GM18868 (cell line): Measurements from ENCODE around the gene ANKRD33B.

Experiments
- ATAC-seq: cut with Tn5 transposase; IDR thresholded peaks from one replicate; pipeline ENCODE4 v1.9.1; 2021; ENCODE audit warnings: mild to moderate bottlenecking, moderate library complexity; ENCODE audit not compliant: unreplicated experiment

ANKRD33B gene

DNA sequence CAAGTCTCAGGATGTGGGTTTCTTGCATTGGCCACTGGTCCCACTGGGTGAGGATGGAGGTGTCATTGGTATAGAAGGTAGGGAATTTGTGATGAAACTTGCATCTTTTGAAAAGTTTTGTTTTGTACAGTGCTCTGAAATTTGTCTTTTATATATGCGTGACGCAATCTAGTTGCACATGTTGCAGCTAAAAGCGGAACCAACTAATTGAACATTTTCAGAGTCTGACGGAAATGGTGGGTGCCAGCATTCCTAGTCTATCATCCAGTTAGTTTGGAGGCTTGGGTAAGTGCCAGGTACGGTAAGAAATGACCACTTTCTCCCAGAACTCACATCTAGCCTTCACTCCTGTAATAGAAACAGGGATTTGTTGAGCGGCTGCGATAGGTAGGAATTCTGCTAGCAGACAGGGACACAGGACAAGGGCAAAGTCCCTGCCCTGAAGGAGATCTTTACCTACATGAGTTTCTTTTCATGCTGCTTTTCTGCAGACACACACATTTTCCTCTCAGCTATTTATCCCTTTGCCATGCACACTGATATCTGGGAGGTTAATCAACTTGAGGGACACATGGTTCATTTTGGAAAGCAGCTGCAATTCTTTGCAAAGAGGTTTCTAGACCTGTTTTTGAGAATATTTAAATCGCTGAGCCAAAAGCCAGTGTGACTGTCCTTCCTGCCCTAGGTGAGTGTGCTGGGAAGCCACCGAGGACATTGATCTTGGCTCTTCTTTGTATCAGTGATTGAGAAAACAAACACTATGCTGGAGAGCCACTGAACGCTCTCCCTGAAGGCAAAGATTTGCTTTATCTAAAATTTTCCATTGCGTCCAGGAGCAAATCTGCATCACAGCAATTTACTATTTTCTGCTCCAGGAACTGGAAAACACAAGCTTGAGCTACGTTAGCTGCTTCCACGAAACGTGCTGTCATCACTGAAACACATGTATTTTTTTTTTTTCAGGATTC lies 107.5 kb downstream of the ANKRD33B start:
- ATAC-seq: no peak

DNA sequence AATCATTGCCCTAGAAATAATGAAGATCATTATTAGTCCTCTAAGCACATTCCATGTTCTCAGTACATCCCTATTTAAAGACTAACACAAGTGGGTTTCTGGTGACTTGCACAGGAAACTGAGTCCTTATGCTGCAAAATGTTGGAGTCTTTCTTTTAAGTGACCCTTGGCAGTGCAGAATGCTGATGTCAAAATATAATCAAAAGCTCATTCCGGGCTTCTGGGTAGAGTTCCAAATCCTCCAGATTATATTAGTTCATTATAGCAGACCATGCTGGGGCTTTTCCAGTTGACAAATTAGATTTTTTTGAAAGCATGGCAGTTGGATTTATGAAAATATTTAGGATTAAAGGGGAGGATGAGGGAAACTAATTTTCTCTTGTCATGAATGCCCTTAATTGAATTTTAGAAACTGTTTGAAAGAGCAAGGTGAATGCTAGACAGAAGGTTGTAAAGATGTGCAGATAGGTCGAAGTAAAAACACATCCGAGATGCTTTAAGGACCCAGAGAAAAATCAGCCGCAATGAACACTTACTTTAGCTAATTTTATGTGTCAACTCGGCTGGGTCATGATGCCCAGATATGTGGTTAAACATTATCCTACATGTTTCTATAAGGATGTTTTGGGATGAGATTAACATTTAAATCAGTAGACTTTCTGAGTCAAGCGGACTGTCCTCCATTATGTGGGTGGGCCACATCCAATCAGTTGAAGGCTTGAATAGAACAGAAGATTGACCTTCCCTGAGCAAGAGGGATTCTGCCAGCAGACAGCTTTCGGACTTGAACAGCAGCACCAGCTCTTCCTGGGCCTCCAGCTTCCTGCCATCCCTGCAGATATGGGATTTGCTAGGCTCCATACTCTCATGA lies 108.5 kb downstream of the ANKRD33B start:
- no peak for ATAC-seq

DNA sequence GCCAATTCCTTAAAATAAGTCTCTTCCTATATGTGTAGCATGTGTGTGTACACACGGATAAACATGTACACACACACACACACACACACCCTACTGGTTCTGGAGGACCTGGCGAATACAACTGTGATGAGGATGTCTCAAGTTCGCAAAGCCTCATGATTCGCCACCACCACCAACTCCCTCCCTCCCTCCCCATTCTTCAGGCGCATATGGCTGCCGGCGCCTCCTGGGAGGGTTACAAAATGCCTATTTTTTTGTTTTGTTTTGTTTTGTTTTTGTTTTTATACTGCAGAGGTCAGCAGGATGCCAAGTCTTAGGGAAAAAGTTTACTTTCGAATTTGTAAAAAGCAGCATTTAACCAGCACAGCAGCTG lies 109.1 kb downstream of the ANKRD33B start:
- ATAC-seq: no peak

DNA sequence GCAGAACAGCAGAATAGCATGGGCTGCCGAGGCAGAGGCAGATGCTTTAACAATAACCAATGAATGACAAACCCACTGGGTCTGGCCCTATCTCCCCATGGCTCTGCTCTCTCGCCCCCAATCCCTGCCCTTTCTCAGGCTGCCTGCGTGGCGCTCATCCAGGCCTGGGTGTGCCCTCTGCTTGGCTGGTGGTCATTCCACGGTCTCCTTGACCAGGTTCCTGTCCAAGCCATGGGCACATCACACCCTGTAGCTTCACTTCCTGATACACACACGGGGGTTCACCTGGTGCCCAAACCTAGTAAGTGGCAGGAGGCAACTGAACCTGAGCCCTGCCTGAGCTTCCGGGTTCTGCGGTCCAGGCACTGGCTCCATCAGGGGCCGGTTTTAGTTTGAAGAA lies 109.5 kb downstream of the ANKRD33B start:
- ATAC-seq: no peak

DNA sequence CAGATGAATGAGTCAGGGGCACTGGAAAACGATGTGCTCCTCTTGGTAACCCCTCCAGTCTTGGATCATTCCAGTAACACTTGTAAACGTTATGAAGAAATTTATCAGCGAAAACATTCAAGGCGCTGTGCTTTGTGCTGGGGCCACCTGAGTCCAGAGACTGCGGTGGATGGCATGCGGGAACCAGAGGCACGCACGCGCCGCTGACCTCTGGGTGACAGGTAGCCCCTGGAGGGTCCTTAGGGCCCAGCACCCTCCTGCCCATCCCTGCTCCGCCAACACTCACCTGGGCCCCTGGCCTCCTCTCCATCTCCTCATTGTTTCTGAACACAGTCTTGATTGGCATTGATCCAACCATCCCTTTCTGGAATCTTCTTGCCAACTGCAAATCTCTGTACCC lies 110.2 kb downstream of the ANKRD33B start:
- ATAC-seq: no peak

DNA sequence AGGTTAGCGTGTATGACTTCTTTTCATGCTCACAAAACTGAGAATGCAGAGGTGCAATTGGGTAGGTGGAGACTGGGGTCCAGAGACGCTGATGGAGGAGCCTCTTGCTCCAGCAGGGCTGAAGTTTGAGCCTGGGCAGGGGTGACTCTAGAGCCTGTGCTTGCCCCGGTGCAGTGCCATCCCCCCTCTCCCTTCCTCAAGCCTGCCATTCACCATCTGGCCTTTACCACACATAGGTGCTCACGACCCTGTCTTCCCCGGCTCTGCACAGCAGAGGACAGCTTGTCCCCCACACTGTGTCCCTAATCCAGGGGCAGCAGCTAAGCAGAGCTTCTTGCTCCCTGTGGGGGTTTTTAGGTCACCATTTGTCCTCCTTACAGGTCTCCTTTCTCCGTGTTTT lies 110.7 kb downstream of the ANKRD33B start:
- ATAC-seq: no peak

DNA sequence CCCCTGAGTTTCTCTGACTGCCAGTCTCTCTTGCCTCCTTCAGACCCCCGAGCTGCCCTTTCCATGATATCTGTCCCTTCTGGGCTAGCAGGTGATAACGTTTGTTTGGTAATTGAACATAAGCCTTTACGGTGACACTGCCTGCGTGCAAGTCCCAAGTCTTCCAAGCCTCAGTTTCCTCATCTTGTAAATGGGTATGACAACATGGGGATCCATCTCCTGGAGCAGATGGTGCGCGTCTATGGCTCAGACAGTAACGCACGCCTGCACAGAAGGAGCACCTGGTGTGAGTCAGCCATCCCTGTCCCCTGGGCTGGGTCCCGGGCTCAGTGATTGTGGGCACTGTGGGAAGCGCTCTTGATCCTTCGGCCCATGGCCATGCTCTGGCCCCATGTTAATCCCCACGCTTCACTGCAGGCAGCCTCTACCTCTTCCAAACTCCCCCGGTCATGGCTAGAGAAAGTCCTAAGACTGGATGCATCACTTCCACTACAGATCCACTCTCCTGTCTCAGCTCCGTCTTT lies 111.4 kb downstream of the ANKRD33B start:
- ATAC-seq: no peak

DNA sequence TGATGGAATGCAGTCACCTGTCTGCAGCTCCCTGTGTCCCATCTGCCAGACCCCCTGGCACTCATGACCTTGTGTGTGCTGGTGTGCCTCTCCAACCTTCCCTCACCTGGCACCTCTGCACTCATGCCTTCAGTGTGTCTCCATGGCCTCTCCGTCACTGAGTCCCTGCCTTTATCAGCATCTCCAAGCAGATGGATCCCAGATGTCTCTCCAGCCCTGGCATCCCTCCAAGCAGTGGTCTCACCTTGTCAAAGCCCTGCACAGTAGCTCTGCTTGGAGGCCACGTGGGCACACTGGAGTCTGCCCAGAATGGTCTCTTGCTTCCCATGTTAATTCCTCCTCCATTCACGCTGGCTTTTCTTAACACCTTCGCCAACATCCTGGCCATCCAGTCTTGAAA lies 112.4 kb downstream of the ANKRD33B start:
- no peak for ATAC-seq

DNA sequence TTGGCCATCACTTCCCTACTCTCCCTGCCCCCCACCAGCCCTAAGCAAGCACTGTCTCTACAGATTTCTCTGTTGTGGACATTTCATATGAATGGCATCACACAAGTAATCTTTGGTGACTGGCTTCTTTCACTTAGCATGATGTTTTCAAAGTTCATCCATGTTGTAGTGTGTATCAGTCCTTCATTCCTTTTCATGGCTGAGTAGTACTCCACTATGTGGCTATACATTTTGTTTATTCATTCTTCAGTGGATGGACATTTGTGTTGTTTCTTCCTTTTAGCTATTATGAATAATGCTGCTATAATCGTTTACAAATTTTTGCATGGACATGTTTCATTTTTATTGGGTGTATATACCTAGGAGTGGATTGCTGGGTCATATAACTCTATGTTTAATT lies 113.1 kb downstream of the ANKRD33B start:
- no peak for ATAC-seq

DNA sequence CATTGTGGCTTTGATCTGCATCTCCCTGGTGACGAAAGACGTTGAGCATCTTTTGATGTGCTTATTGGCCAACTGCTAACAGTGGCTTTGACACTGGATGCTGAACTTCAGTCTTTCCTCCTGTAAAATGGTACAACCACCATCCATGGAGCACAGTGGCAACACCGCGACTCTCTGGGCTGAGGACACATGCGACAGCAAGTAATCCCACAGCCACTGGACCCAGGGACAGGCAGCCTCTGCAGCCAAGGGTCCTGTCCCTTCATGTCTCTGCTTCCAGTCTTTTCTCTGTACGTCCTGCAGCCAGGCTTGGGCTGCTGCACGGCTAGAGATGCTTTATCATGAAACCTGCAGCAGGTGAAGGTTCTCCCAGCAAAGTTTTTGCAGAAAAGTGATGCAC lies 113.7 kb downstream of the ANKRD33B start:
- ATAC-seq: no peak

DNA sequence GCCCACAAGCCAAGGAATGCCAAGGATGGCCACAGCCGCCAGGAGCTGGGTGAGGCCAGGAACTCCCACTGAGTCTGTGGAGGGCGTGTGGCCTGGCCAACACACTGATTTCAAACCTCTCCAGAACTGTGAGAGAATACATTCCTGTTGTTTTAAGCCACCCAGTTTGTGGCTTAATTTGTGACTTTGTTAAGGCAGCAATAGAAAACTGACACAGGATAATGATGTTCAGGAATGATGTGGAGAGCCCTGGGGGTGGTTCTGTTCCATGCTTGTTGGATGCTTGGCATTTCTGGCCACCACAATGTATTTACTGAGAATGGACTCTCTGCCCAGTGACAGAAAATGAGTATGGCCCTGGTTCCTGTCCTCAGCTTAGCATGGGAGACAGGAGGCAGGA lies 114.4 kb downstream of the ANKRD33B start:
- ATAC-seq: no peak

DNA sequence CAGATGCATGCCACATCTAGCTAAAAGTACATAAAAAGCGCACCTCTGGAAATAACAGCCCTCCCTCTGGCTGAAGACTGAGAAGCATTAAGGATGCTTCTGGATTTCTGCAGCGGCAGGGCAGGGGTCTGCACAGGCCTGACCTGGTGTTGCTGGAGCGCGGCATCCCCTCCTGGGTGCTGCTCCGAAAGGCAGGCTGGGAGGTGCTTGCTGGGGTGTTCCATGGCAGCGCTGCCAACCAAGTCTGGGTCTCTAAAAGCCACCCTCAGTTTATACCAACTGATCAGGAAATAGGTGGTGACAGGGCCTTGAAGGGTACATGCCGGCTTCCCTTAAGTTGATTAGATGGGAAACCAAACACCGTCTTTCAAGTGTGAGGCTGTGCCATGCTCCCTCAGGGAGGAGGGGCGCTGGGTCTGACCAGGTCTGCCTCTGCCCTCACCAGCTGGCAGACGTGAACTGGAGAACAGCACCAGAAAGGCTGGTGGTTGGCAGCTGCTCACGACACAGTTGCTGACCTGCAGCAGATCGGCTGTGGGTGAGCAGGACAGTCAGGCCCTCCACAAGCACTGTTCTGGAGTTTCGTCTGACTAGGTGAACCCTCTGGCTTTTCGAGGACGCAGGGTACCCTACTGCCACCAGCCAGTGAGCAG lies 115.6 kb downstream of the ANKRD33B start:
- no peak for ATAC-seq

DNA sequence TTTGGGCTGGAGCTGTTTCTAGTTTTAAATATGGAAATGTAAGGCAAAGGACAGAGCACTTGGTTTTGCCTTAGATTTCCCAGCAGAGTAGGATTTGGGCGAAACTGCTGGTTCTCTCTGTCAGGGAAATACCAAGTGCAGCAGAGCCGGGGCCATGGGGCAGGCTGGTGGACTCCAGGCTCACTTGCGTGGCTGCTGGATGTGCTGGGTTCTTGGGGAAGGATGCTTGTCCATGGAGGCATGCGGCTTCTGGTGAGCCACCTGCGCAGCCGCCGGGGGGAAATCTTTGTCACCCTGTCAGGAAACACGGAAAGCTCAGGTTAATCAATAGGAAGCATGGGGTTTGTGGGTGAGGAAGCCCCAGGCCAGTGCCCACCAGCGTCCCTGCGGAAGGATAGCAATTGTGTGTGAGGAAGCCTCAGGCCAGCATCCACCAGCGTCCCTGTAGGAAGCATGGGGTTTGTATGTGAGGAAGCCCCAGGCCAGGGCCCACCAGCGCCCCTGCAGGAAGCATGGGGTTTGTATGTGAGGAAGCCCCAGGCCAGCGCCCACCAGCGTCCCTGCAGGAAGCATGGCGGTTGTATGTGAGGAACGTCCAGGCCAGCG lies 117.1 kb downstream of the ANKRD33B start:
- no peak for ATAC-seq

DNA sequence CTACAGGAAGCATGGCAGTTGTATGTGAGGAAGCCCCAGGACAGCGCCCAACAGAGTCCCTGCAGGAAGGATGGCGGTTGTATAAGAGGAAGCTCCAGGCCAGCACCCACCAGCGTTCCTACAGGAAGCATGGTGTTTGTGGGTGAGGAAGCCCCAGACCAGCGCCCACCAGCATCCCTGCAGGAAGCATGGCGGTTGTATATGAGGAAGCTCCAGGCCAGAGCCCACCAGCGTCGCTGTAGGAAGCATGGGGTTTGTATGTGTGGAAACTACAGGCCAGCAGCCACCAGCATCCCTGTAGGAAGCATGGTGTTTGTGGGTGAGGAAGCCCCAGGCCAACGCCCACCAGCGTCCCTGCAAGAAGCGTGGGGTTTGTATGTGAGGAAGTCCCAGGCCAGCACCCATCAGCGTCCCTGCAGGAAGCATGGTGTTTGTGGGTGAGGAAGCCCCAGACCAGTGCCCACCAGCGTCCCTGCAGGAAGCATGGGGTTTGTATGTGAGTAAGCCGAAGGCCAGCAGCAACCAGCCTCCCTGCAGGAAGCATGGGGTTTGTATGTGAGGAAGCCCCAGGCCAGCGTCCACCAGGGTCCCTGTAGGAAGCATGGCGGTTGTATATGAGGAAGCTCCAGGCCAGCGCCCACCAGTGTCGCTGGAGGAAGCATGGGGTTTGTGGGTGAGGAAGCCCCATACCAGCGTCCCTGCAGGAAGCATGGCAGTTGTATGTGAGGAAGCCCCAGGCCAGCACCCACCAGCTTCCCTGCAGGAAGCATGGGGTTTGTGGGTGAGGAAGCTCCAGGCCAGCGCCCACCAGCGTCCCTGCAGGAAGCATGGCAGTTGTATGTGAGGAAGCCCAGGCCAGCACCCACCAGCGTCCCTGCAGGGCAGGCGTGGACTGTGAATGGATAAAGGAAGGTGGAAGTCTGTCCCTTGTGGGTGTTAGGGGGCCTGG lies 118.1 kb downstream of the ANKRD33B start:
- no peak for ATAC-seq

DNA sequence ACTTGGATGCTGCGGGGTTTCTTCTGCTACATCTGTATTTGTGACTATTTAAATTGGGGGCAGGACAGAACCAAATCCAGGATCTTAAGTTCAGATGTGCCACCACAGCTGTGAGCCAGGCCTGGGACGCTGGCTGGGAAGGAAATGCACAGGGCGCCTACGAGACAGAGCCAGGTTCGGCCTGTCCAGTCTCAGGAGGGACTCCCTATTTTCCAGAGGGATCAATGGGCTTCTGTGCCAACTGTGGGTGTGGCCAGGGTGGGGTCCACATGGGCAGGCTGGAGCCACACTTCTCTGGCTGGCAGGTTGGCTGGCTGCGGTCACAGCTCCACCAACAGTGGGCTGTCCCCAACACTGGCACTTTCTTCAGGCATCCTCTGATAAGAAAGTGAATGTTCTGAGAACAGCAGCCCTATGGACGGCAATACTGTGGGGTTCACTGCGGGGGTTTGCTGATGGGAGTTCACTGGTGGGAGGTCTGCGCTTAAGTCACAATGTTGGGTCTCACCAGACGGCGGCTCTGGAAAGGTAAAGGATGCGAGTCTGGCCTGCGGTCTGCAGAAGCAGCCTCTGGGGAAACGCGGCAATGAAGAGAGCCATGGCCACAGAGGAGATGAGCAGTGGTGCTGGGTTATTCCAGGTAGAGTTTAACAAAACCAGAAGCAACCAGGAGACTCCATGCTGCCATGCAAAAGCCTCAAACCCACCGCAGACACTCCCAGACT lies 119.1 kb downstream of the ANKRD33B start:
- no peak for ATAC-seq

DNA sequence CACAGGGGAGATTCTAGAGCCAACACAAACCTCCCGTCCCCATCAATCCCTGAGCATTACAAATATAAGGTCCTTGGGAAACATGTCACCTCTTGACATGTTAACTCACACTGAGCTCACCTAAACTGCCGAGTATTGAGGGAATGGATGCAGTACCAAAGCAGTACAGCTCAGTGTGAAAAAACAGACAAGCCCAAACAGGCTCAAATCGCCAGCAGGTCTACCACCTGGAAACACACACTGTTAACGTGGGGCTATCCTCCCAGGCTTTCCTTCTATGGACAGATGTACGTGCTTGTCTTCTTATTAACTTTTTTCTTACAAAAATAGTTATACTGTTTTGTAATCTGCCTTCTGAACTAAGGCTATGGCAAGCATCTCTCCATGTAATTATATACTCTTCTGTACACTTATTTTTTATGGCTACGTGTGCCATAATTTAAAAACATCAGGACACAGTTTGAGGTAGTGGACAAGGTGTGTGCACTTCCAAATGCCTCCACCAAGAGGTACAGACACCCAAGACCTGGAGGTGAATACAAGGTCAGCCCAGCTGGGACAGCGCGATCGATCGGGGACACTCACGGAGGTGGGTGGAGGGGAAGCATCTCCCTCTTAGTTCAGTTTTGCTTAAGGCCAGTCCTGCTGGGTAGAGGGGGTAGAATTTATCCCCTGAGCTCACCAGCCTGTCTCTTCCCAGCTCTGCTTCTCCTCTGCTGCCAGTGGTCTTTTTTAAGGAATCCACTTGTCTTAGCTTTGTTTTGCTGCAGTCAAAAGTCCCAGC lies 120.6 kb downstream of the ANKRD33B start:
- ATAC-seq: peak; percentile 62

DNA sequence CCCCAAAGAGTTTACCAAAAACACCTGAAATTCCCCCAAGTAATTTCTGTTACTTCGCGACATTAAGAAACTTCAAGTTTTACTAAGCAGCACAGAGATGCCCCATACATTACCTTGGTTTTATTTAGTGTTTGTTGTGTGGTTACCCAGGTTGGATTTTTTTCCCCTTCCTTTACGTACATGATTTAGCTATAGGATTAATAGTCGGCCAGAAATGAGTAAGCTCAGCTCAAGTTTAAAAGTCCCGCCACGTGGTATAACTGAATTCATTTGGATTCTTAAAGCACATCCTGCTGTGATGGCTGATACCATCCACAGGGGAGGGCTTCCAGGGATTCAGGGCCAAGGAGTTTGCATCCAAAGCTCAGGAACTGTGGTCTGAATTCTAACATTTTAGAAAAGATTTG lies 121.2 kb downstream of the ANKRD33B start:
- peak; percentile 89 for ATAC-seq

DNA sequence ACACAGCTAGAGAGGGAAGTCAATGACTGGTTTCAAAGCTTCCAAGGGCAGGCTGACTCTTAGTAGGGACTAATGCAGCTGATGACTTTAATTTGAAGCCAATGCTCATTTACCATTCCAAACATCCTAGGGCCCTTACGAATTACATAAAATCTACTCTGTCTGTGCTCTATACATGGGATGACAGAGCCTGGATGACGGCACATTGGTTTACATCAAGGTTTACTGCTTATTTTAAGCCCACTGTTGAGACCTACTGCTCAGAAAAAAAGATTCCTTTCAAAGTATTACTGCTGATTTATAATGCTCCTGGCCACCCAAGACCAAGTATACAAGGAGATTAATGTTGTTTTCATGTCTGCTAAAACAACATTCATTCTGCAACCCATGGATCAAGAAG lies 123.0 kb downstream of the ANKRD33B start:
- ATAC-seq: no peak
